Activated B cell treated with CpG ODN at 0.5 μM for 24 hours (primary cell): ENCODE results near the gene TEAD1. TPM values are rescaled to one million over a fixed set of nuclear protein-coding genes. Genes with fewer than 3 reads are reported as not detected.

Experiments
- ATAC-seq: fragments of 200-7000 bp; cut with Tn5 transposase; one replicate; pipeline ENCODE4 v1.10.0; 2021; ENCODE audit warnings: low read depth, mild to moderate bottlenecking, moderate library complexity
- CTCF ChIA-PET: fragments of 350-600 bp; sonication (Branson Sonifier 250); formaldehyde crosslinking; loops from one replicate; lab custom pipeline; 2021; ENCODE audit warnings: antibody characterized with exemption; lab: Charles Lee
- POLR2A ChIA-PET: fragments of 350-600 bp; sonication (Branson Sonifier 250); formaldehyde crosslinking; loops from one replicate; lab custom pipeline; 2021; ENCODE audit warnings: antibody characterized with exemption; lab: Charles Lee
- DNase-seq: peaks from one replicate; pipeline ENCODE4 v3.0.0; 2022
- H3K27ac Mint-ChIP-seq: one replicate; pipeline ENCODE4 v1.8.0; 2020; ENCODE audit warnings: mixed read lengths
- H3K27me3 Mint-ChIP-seq: one replicate; pipeline ENCODE4 v1.8.0; 2021; ENCODE audit warnings: mixed read lengths
- H3K36me3 Mint-ChIP-seq: one replicate; pipeline ENCODE4 v1.8.0; 2021; ENCODE audit warnings: low read depth, mixed read lengths
- H3K4me1 Mint-ChIP-seq: one replicate; pipeline ENCODE4 v1.8.0; 2021; ENCODE audit warnings: mixed read lengths
- H3K4me3 Mint-ChIP-seq: one replicate; pipeline ENCODE4 v1.8.0; 2020; ENCODE audit warnings: mild to moderate bottlenecking, mixed read lengths
- H3K9me3 Mint-ChIP-seq: one replicate; pipeline ENCODE4 v1.8.0; 2020; ENCODE audit warnings: mixed read lengths
- intact Hi-C: fragments of 100-400 bp; cut with micrococcal nuclease; formaldehyde crosslinking; loops from one replicate; pipeline ENCODE4 v1.15.1; 2024
- total RNA-seq: library from RNA; stranded (reverse); gene quantifications from 2 replicates; pipeline ENCODE4 v1.2.3, GENCODE V29; 2022
- TF ChIP-seq, protein P1 (sequence below): fragments of 200-600 bp; IDR thresholded peaks from one replicate; pipeline ENCODE4 v1.8.0; 2022; ENCODE audit warnings: antibody characterized with exemption, mild to moderate bottlenecking

Gene TEAD1
- total RNA-seq, 1 donor from 2014 or later: 0.07 TPM

DNA sequence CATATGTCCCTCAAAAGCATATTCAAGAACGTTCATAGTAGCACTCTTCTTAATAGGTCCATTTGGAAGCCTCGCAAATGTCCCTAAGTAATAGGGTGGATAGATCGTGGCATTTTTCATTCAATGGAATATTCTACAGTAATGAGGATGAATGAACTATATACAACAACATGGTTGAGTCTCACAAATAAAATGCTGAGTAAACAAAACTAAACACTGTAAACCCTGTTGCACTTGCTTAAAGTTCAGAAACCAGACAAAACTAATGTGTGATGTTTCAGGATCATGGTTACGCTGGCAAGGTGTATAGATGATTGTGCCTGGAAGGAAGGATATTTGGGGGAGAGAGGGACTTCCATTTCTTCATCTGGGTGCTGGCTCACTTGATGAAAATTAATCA is 244.4 kb downstream of the TEAD1 start:
- TF ChIP-seq, protein P1, sequence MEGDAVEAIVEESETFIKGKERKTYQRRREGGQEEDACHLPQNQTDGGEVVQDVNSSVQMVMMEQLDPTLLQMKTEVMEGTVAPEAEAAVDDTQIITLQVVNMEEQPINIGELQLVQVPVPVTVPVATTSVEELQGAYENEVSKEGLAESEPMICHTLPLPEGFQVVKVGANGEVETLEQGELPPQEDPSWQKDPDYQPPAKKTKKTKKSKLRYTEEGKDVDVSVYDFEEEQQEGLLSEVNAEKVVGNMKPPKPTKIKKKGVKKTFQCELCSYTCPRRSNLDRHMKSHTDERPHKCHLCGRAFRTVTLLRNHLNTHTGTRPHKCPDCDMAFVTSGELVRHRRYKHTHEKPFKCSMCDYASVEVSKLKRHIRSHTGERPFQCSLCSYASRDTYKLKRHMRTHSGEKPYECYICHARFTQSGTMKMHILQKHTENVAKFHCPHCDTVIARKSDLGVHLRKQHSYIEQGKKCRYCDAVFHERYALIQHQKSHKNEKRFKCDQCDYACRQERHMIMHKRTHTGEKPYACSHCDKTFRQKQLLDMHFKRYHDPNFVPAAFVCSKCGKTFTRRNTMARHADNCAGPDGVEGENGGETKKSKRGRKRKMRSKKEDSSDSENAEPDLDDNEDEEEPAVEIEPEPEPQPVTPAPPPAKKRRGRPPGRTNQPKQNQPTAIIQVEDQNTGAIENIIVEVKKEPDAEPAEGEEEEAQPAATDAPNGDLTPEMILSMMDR: no peak
- DNase-seq (no peak), ATAC-seq (no peak)
- H3K4me3 Mint-ChIP-seq: no peak overlapping the region
- intact Hi-C loops: no loop called here
- no peaks in the 10 kb centered on the region for H3K27me3 Mint-ChIP-seq
- H3K27ac Mint-ChIP-seq: no peak overlapping the region
- H3K36me3 Mint-ChIP-seq: no peaks in the 10 kb centered on the region
- POLR2A ChIA-PET: no interaction called here
- no peaks in the 10 kb centered on the region for H3K9me3 Mint-ChIP-seq
- CTCF ChIA-PET: no interaction called here
- H3K4me1 Mint-ChIP-seq: no peaks in the 10 kb centered on the region

DNA sequence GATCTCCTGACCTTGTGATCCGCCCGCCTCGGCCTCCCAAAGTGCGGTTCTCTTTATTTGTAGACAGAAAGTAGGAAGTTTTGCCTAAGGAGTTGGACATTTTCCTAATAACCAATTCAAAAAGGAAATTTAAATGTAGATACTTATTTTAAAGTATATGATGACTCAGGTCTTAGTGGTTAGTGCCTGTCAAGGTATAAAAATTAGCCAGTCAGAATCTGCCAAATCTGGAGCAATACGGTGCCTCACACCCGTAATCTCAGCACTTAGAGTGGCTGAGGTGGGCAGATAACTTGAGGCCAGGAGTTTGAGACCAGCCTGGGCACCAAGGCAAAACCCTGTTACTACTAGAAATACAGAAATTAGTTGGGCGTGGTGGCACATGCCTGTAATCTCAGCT is 248.2 kb downstream of the TEAD1 start:
- H3K27ac Mint-ChIP-seq: no peak overlapping the region
- no peak for DNase-seq
- no peaks in the 10 kb centered on the region for H3K4me1 Mint-ChIP-seq
- no peak overlapping the region for H3K4me3 Mint-ChIP-seq
- H3K36me3 Mint-ChIP-seq: no peaks in the 10 kb centered on the region
- intact Hi-C loops: no loop called here
- no peaks in the 10 kb centered on the region for H3K9me3 Mint-ChIP-seq
- CTCF ChIA-PET: no interaction called here
- no peak for ATAC-seq
- no peaks in the 10 kb centered on the region for H3K27me3 Mint-ChIP-seq
- TF ChIP-seq, protein P1: no peak
- POLR2A ChIA-PET: no interaction called here

DNA sequence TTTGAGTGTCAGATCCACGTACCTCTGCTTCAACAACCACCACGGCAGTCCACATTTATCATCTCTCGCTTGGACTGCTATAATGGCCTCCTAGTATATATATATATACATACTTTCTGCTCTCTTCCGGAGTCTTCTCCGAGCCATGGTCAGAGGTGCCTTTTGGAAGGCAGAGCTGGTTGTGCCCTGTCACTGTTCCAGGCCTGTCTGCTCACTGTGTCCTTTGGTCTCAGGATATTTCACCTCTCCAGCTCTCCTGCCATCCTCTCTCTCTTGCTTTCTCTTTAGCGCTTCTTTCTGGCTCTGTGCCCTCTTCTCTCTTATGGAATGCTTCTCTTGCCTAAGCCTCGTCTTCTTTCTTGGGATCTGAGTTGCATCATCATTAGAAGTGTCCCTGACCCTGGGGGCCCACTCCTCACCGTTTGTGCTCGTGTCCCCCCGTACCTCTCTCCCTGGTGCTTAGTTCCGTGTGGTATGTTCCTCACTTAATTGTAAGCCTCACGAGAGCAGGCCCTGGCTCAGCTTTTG is 248.8 kb downstream of the TEAD1 start:
- TF ChIP-seq, protein P1: no peak
- Mint-ChIP-seq H3K4me3 (no peak overlapping the region), H3K27me3 (no peaks in the 10 kb centered on the region), H3K4me1 (no peaks in the 10 kb centered on the region), H3K36me3 (no peaks in the 10 kb centered on the region), H3K27ac (no peak overlapping the region), H3K9me3 (no peaks in the 10 kb centered on the region)
- ChIA-PET CTCF (no interaction called here), POLR2A (no interaction called here)
- intact Hi-C loops: no loop called here
- ATAC-seq: no peak
- DNase-seq: no peak

DNA sequence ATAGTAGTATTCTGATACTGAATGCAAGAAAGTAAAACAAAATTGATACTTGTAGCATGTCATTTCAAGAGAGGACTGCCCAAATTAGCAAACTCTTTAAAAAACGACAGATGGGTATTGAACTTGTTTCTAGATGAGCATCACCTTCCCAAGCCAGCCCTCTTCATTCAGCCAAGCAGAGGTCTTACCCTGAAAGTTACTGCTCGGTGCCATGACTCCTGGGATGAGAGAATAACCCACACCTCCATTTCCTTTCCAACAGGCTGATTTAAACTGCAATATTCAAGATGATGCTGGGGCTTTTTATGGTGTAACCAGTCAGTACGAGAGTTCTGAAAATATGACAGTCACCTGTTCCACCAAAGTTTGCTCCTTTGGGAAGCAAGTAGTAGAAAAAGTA is 250.4 kb downstream of the TEAD1 start:
- POLR2A ChIA-PET: no interaction called here
- no peak for ATAC-seq
- CTCF ChIA-PET: no interaction called here

DNA sequence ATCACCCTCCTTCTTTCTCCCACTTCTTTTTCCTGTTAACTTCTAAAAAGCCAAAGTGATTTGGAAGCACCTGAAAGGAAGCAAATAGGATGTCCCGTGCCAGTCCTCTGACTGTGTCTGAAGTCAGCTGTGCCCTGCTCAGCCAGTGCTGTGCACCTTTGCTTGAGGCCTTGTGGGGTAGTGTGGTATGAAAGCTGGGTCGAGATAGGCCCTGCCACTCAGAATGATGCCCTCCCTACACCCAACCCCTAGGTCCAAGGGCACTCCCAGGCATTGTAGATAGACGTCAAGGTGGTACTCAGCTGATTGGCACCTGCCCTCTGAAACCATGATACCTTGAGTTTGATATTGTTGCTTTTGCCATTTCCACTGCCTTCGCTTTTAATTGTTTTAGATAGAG is 251.3 kb downstream of the TEAD1 start:
- no peaks in the 10 kb centered on the region for H3K27me3 Mint-ChIP-seq
- no peaks in the 10 kb centered on the region for H3K36me3 Mint-ChIP-seq
- DNase-seq (no peak), ATAC-seq (no peak)
- no peak overlapping the region for H3K4me3 Mint-ChIP-seq
- intact Hi-C loops: no loop called here
- H3K4me1 Mint-ChIP-seq: no peaks in the 10 kb centered on the region
- TF ChIP-seq, protein P1: no peak
- ChIA-PET CTCF (no interaction called here), POLR2A (no interaction called here)
- H3K9me3 Mint-ChIP-seq: no peaks in the 10 kb centered on the region
- H3K27ac Mint-ChIP-seq: no peak overlapping the region

More for the DNA sequence above, 250.4 kb downstream of the TEAD1 start:
- TF ChIP-seq, protein P1: no peak
- DNase-seq: no peak
- Mint-ChIP-seq H3K27ac (no peak overlapping the region), H3K4me3 (no peak overlapping the region), H3K4me1 (no peaks in the 10 kb centered on the region), H3K9me3 (no peaks in the 10 kb centered on the region), H3K36me3 (no peaks in the 10 kb centered on the region), H3K27me3 (no peaks in the 10 kb centered on the region)
- intact Hi-C loops: no loop called here
